Motor neuron (in vitro differentiated cells): ENCODE data around the gene CHRM5. TPM values are rescaled to one million over a fixed set of nuclear protein-coding genes. Genes with fewer than 3 reads are reported as not detected.
"Not testable (repeated sequence)": the region's sequence is repeated elsewhere in the genome, so short reads cannot be mapped to it uniquely, and the experiment has no call there.

Experiments
- ATAC-seq, 8 experiments: fragments of 200-7000 bp; cut with Tn5 transposase; replicated peaks in 6 of 8; 2 replicates each; pipeline ENCODE4 v1.8.0; 2021; ENCODE audit warnings: mild to moderate bottlenecking in 8 of 8, moderate library complexity in 8 of 8
- H3K27ac ChIP-seq, 2 donors: fragments of 250-450 bp; sonication (Bioruptor Pico); 2 replicates each; pipeline ENCODE4 v1.9.0; 2021; ENCODE audit warnings: antibody characterized with exemption in 2 of 2, mild to moderate bottlenecking in 2 of 2, moderate library complexity in 1 of 2
- H3K4me1 ChIP-seq, 2 donors: fragments of 250-450 bp; sonication (Bioruptor Pico); replicated peaks in 1 of 2; 2 replicates each; pipeline ENCODE4 v1.6.1; 2021; ENCODE audit warnings: antibody characterized with exemption in 2 of 2, mild to moderate bottlenecking in 2 of 2, moderate library complexity in 1 of 2
- H3K4me3 ChIP-seq, 5 donors: fragments of 250-450 bp; sonication (Bioruptor Pico); 2 replicates each; pipeline ENCODE4 v1.9.0; 2021; ENCODE audit warnings: antibody characterized with exemption in 5 of 5, mild to moderate bottlenecking in 5 of 5, moderate library complexity in 4 of 5
- WGBS, 10 experiments: fragments of 450-650 bp; shearing (Covaris generic); methylation state at CpG; one replicate each; pipeline ENCODE4 v1.0.0; 2022; 5-methylcytosine and 5-hydroxymethylcytosine counted together
- in situ Hi-C, 9 experiments: fragments of 400-800 bp; cut with MboI; loops; one replicate each; pipeline ENCODE4 v1.15.0; 2021; ENCODE audit warnings: low sequenced_read_pairs in 9 of 9, low pct_unique_long_range_greater_than_20kb in 2 of 9; ENCODE audit not compliant: unreplicated experiment in 9 of 9
- total RNA-seq, 8 experiments: library from RNA; unstranded; fragments of 300-600 nt; gene quantifications; 2 replicates each; pipeline versions ENCODE4 v1.2.3 to v1.2.4, GENCODE V29; 2022

CHRM5 gene
- total RNA-seq, 8 experiments from 2014 or later: 0.05 to 1.4 (median 0.46) TPM

DNA sequence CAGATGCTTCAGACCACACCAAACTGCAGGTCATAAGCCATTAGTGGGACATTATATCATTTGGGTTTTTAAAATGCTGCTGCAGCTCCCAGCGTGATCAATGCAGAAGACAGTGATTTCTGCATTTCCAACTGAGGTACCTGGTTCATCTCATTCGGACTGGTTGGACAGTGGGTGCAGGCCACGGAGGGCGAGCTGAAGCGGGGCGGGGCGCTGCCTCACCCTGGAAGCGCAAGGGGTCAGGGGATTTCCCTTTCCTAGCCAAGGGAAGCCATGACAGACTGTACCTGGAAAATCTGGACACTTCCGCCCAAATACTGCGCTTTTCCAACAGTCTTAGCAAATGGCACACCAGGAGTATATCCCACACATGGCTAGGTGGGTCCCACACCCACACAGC lies 27.4 kb downstream of the CHRM5 start:
- 100% methylated on average over 1 of the region's 10 CpGs; no CpG with 5 or more reads in 4 of the 10 experiments for WGBS, 10 experiments
- ATAC-seq, H3K27ac ChIP-seq, H3K4me3 ChIP-seq, H3K4me1 ChIP-seq: not testable (repeated sequence)
- in situ Hi-C loops: loop anchor here in 2 of 9 experiments (25.0 kb wide), 1 partner anchor 258 kb away; no protein-coding TSS in a partner anchor

DNA sequence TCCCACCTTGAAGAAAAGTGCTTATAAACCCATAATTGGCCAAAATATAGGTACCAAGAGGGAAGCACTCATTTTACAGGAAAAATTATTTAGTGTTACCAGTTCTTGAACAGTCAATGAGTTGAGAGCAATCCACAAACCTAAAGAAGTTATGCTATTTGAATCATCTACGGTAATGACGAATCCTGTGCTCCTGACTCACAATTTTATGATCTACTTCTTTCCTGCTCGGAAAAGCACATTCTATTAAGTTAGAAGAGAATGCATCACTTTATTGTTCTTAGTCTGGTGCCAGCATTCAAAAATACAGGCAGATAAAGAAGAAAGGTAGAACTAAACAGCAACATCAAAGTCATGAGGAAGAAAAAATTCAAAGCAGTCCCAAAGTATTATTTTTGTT lies 33.2 kb downstream of the CHRM5 start:
- ATAC-seq: no peak

DNA sequence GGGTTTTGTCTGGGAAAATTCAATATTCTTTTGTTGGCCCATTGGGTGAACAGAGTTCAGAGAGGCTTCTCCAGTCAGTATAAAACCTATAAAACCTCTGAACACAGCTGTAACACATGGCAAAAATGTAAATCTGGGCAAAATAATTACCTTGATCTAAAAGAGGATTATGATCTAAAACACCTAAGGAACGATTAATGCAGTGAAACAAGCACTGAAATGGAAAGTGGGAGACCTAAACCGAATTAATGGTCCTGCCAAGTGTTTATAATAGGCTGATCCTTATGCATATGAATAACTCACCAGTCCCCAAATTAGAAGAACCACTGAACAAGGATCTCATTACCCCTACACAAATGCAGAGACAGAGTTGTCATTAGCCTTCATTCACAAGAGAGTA lies 38.1 kb downstream of the CHRM5 start:
- 40 to 100% (median 76%) methylated on average over 1 to 2 of the region's 2 CpGs; no CpG with 5 or more reads in 2 of the 10 experiments for WGBS, 10 experiments
- in situ Hi-C loops: no loop called here
- Histone ChIP-seq H3K27ac (no peak overlapping the region), H3K4me3 (no peak overlapping the region), H3K4me1 (peaks cover 3 to 16% of the 10 kb centered on the region in 2 donors)
- no peak for ATAC-seq

More for the DNA sequence above, 33.2 kb downstream of the CHRM5 start:
- no peak overlapping the region for H3K4me3 ChIP-seq
- WGBS, 10 experiments: 43 to 72% (median 57%) methylated on average over 2 to 3 of the region's 3 CpGs; no CpG with 5 or more reads in 3 of the 10 experiments
- peaks cover 3 to 16% of the 10 kb centered on the region in 2 donors for H3K4me1 ChIP-seq
- in situ Hi-C loops: no loop called here
- no peak overlapping the region for H3K27ac ChIP-seq

DNA sequence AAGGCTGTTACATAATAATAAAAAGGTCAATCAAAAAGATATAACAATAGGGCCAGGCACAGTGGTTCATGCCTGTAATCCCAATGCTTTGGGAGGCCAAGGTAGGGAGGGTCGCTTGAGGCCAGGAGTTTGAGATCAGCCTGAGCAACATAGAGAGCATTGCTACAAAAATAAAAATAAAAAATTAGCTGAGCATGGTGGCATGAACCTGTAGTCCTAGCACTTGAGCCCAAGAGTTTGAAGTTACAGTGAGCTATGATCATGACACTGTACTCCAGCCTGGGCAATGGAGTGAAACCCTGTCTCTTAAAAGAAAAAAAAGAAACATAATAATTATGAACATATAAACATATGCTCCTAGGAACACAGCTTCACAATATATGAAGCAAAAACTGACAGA lies 41.4 kb downstream of the CHRM5 start:
- in situ Hi-C loops: no loop called here
- ATAC-seq: no peak

DNA sequence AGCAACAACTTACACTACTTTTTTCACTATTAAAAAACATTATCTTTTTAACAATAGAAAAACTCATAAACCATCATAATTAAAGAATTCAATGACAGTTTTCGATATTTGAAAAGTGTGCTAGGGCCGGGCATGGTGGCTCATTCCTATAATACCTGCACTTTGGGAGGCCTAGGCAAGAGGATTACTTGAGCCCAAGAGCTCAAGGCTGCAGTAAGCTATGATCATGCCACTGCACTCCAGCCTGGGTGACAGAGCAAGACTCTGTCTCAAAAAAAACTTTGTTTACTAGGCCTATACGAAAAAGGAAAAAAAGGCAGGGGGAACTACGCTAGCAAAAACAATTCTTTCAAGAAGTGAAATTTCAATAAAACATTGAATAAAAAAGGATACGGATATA lies 42.6 kb downstream of the CHRM5 start:
- in situ Hi-C loops: no loop called here
- no peak overlapping the region for H3K4me3 ChIP-seq
- H3K4me1 ChIP-seq: no peaks in the 10 kb centered on the region
- H3K27ac ChIP-seq: no peak overlapping the region
- ATAC-seq: no peak
- WGBS, 10 experiments: 74 to 100% (median 82%) methylated on average over 1 to 5 of the region's 5 CpGs; no CpG with 5 or more reads in 1 of the 10 experiments

More for the DNA sequence above, 41.4 kb downstream of the CHRM5 start:
- H3K27ac ChIP-seq: no peak overlapping the region
- H3K4me3 ChIP-seq: no peak overlapping the region
- H3K4me1 ChIP-seq: no peaks in the 10 kb centered on the region
- 78 to 100% (median 100%) methylated on average over 1 of the region's 1 CpG; no CpG with 5 or more reads in 1 of the 10 experiments for WGBS, 10 experiments

DNA sequence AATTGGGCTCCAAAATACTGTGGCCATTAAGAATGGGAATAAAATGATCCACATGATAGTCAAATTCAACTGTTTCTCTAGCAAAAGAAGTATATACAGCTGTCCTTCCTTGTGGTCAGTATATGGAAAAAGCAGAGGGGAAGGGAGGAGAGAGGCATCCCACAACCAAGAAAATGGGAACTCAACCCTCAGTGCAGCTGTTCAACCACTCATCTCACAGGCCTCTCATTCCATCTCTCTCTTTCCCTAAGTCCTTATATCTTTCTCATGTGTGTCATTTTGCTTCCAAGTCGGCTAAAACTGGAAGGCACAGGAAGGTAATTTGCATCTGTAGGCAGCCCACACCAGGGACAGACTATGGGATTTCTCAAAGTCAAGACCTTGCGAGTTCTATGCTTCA lies 43.2 kb downstream of the CHRM5 start:
- Histone ChIP-seq H3K27ac (no peak overlapping the region), H3K4me1 (no peaks in the 10 kb centered on the region), H3K4me3 (no peak overlapping the region)
- no peak for ATAC-seq
- in situ Hi-C loops: no loop called here
- WGBS, 10 experiments: 50 to 100% (median 72%) methylated on average over 1 to 2 of the region's 2 CpGs; no CpG with 5 or more reads in 2 of the 10 experiments

DNA sequence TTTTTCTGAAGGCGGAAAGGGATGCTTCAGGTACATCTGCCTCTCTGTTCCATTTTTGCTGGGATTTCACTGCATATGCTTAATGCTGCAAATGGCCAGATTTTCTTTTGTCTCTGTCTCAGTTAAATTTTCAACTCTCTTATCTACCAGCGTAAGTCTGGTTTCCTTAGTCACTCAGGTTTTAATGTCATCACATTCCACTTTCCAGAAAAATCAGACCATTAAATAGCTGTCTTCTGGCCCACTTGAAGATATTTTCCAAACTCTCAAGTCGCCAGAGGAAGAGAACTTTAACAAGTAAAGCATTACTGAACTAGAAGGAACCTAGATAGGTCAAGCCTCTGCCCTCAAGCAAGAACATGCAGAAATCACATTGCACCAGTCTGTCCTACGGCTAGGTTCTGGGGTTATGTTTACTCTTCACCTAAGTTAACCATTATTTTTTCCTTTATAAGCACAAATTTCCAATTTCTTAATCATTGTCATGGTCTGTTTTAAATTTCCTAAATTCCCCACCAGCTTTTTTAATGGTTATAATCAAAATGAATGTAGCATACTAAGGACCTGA lies 44.2 kb downstream of the CHRM5 start:
- Histone ChIP-seq H3K27ac (no peak overlapping the region), H3K4me3 (no peak overlapping the region), H3K4me1 (no peaks in the 10 kb centered on the region)
- ATAC-seq: no peak
- in situ Hi-C loops: no loop called here
- 68 to 100% (median 90%) methylated on average over 2 to 4 of the region's 4 CpGs for WGBS, 10 experiments

DNA sequence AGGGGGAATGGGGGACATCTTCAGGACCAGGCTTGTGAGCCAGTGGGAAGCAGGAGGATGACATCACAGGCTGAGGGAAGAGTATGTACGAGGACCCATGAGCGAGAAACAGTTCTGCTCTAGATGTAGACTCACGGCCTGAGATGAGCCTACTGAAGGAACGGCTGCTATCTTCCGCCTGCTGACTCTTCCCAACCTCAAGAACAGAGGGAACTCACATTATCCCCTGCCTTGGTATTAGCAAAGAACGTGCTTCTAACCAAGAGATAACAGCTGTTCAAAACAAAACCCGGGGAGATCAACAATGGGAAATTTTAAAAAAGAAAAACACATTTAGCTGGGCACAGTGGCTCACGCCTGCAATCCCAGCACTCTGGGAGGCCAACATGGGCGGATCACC lies 45.4 kb downstream of the CHRM5 start:
- ATAC-seq: no peak
- Histone ChIP-seq H3K4me1 (no peaks in the 10 kb centered on the region), H3K4me3 (no peak overlapping the region), H3K27ac (no peak overlapping the region)
- 88 to 100% (median 100%) methylated on average over 1 to 4 of the region's 9 CpGs; no CpG with 5 or more reads in 2 of the 10 experiments for WGBS, 10 experiments
- in situ Hi-C loops: no loop called here

DNA sequence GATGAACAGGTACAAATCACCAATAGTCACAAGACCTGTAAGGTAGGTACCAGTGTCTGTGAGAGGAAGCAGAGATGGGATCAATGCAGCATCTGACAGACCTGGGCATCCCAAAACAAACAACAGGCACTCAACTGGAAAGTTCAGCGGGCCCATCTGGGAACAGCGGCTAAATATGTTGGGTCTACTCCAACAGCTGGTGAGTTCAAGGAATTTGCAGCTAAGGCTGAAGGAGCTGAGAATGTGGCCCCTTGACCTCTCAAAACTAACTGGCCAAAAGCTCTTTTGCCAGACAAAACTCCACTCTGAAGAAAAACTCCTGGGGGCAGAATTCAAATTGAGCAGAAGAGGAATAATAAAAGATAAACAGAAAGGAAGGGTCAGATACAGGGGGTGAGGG lies 46.3 kb downstream of the CHRM5 start:
- Histone ChIP-seq H3K27ac (no peak overlapping the region), H3K4me1 (no peaks in the 10 kb centered on the region), H3K4me3 (no peak overlapping the region)
- 67 to 100% (median 85%) methylated on average over 2 of the region's 2 CpGs; no CpG with 5 or more reads in 5 of the 10 experiments for WGBS, 10 experiments
- no peak for ATAC-seq
- in situ Hi-C loops: no loop called here

DNA sequence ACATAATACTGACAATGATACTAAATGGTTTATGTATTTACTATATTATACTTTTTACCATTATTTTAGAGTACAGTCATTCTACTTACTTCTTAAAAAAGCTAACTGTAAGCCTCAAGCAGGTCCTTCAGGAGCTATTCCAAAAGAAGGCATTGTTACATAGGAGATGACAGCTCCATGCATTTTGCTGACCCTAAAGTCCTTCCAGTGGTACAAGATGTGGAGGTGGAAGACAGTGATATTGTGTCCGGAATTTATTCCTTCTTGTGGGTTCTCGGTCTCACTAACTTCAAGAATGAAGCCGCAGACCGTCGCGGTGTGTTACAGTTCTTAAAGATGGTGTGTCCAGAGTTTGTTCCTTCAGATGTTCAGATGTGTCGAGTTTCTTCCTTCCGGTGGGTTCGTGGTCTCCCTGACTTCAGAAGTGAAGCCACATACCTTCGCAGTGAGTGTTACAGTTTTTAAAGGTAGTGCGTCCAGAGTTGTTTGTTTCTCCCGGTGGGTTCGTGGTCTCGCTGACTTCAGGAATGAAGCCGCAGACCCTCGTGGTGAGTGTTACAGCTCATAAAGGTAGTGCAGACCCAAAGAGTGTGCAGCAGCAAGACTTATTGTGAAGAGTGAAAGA lies 49.8 kb downstream of the CHRM5 start:
- 93 to 100% (median 98%) methylated on average over 2 to 16 of the region's 16 CpGs; no CpG with 5 or more reads in 2 of the 10 experiments for WGBS, 10 experiments

DNA sequence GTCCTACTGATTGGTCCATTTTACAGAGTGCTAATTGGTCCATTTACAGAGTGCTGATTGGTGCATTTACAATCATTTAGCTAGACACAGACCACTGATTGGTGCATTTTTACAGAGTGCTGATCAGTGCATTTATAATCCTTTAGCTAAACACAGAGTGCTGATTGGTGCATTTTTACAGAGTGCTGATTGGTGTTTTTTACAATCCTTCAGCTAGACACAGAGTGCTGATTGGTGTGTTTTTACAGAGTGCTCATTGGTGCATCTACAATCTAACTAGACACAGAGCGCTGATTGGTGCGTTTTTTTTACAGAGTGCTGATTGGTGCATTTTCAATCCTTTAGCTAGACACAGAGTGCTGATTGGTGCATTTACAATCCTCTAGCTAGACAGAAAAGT lies 50.4 kb downstream of the CHRM5 start:
- H3K4me3 ChIP-seq, ATAC-seq, H3K4me1 ChIP-seq, in situ Hi-C loops, H3K27ac ChIP-seq: not testable (repeated sequence)
- 80 to 100% (median 100%) methylated on average over 1 to 2 of the region's 2 CpGs; no CpG with 5 or more reads in 5 of the 10 experiments for WGBS, 10 experiments

More for the DNA sequence above, 49.8 kb downstream of the CHRM5 start:
- no peak overlapping the region for H3K27ac ChIP-seq
- ATAC-seq: no peak
- in situ Hi-C loops: no loop called here
- H3K4me1 ChIP-seq: no peaks in the 10 kb centered on the region
- no peak overlapping the region for H3K4me3 ChIP-seq

DNA sequence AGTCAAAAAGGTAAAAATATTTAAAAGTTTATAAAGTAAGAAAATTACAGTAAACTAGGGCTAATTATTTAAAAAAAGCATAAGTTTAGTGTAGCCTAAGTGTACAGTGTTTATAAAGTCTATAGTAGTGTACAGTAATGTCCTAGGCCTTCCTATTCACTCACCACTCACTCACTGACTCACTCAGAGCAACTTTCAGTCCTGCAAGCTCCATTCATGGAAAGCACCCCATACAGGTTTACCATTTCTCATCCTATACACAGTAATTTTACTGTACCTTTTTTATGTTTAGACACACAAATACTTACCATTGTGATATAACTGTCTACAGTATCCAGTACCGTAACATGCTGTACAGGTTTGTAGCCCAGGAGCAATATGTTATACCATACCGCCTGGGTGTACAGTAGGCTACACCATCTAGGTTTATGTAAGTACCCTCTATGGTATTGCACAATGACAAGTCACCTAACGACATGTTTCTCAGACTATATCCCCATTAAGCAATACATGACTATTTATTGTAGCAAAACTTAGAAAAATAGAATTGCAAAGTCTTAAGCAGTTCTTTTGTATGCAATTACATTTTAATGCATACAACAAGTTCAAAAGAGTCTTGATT lies 51.2 kb downstream of the CHRM5 start:
- ATAC-seq: no peak
- no peak overlapping the region for H3K4me3 ChIP-seq
- no peak overlapping the region for H3K27ac ChIP-seq
- no peaks in the 10 kb centered on the region for H3K4me1 ChIP-seq
- in situ Hi-C loops: no loop called here
- WGBS, 10 experiments: 80 to 100% (median 94%) methylated on average over 2 to 3 of the region's 3 CpGs; no CpG with 5 or more reads in 1 of the 10 experiments

DNA sequence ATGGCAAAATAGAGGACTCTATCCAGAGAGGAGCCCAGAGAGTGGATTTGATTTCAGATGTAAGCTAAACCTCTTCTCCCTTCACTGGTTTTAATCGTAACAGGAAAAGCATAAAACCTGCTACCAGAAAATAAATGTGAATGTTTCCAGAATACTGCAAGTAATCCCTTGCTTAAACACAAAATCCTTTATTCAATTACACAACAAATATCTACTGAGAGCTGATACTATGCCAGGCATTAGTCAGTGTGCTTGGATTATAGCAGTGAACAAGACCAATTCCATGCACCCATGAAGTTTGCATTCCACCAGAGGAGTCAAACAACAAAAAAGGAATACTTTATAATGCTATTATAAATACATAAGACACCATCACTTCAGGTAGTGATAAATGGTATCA lies 55.6 kb downstream of the CHRM5 start:
- no peak for ATAC-seq
- 11 to 100% (median 67%) methylated on average over 1 of the region's 1 CpG; no CpG with 5 or more reads in 2 of the 10 experiments for WGBS, 10 experiments
- Histone ChIP-seq H3K4me1 (peaks cover 0 to 3% of the 10 kb centered on the region in 2 donors), H3K27ac (no peak overlapping the region), H3K4me3 (no peak overlapping the region)
- in situ Hi-C loops: no loop called here
